HG02884 (cell line): Measurements from ENCODE around the gene RPL7L1.
"Not testable (repeated sequence)": the region's sequence is repeated elsewhere in the genome, so short reads cannot be mapped to it uniquely, and the experiment has no call there.

Source experiments
- ATAC-seq: cut with Tn5 transposase; IDR thresholded peaks from one replicate; pipeline ENCODE4 v1.9.1; 2021; ENCODE audit warnings: mild to moderate bottlenecking, moderate library complexity; ENCODE audit not compliant: unreplicated experiment

RPL7L1 gene

DNA sequence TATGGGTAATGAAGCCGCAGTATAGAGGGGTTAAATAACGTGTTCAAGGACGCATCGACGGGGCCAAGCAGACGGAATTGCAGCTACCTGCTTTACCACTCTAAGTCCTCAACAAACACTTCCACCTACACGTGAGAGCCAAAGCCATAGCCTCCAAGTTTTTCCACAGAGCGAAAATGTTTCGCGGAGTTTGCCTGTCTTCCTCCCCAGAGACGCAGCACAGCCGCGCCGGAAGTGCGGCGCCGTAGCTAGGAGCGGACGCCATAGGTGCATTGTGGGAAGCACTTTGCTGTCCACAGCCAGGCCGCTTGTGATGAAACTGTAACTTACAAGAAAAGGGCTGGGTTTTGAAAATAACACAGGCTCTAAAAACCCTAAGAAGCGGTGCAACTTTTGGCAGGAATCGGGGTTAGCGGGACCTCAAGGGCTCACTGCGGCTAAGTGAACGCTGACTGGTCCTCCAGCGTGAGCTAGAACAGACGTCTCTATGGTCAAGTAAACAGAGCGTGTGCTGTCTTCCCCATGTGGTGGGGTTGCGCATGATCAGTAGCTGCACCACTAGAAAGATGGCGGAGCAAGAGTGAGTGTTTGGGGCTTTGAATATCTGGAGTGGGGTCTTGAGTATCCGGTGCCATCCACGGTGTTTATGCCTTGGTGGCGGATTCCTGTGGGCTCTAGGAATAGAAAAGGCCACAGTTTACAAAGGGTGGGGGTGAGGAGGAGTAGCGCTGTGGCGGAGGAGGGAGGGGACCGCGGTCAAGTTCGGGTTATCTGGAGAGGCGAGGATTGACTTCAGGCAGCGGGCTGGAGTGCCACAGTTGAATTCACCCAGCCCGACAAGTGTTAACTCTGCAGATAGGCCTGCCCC, at the start of gene RPL7L1:
RPL7L1 (plus strand) TSS at position 245 of the 868 bp plus-strand sequence; CDS start at position 540, 295 bp downstream.
- peak; percentile 86 for ATAC-seq

DNA sequence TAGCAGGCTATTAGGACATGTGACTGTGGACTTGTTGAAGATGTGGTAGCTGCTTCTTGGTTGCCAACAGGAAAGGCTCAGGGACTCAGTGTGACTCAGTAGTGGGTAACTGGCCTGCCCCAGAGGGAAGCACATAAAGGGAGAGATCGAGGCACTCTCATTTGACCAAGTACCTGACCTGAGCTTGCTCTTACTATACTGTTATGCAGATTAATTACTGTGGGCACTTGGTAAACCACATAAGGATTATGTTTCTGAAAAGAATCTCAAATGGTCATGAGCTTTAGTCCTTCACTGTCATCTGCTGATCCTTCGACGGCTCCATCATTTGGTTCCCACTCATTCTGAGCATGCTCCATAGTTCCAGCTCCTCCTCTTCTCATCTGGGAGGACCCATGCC, 48.2 kb upstream of the RPL7L1 start:
- no peak for ATAC-seq

DNA sequence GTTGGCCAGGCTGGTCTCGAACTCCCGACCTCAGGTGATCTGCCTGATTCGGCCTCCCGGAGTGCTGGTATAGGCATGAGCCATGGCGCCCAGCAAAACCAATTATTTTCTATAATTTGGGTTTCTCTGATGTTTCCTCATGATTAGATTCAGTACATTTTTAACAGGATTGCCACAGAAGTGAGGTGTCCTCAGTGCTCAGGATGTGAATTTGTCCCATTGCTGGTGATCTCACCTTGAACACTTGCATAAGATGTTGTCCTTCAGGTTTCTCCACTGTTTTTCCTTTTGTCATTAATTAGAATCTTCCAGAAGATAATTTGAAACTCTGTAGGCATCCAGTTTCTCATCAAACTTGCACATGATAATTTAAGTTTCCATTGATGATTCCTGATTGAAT, 45.4 kb upstream of the RPL7L1 start:
- no peak for ATAC-seq

DNA sequence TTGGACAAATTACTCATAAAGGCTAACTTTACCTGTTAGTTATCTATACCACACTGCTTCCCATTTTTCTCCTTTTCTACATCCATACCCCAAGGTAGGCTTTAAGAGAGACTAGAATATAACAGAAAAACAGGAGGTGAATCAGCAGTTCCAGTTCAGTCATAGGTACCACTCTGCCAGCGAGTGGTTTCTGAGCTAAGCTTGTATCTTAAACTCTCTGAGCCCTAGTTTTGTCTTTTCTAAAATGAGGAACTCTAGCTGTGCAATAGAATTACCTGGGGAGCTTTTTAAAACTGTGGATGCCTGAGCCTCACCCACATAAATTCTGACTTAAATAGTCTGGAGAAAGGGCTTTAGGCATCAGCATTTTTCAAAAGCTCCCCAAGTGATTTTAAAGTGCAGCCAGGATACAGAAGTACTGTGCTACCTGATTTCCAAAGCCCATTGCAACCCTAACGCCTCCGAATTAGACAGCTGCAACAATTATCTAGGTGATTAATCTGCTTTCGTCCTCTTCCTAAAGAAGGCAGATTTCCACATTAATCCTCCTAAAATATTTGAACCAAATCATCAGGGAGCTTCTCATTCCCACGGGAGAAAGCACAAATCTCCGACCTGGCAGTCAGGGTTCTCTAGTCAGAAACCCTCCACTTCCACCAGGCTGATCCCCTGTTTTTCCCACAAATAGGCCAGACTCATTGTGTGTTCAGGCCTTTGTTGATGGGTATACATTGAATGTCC, 37.4 kb upstream of the RPL7L1 start:
- ATAC-seq, result no peak

DNA sequence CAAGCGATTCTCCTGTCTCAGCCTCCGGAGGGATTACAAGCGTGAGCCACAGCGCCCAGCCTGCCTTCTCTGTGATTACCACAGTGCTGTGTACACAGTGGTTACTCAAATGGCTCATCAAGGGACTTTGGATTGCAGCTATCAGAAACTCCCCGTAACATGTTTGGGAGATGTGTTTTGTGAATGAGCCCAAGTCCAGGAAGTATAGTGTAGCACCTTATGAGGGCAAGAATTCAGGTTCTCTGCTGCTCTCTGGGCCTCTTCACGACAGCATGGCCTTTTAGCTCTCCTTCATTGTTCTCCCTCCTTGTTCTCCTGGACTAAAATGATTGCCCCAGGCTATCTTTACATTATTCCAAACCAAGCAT, 34.1 kb upstream of the RPL7L1 start:
- ATAC-seq, result no peak

DNA sequence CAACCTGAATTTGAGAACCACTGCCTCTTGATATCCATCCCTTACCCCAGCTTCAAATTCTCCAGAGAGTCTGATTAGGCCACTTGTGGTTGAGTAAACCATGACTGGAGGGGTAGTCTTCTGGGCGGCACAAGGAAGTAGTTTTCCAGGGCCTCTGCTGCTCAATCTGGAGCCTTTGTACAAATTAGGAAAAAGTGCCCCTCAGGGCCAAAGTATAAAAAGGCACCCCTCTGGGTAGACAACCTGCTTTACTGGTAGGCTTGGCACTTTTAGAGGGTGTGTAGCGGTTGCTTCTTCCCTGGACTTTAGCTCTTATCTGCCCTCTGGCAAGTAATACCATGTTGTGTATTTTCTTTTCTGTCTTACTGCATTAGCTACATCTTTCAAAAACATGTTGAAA, 32.9 kb upstream of the RPL7L1 start:
- ATAC-seq, result no peak

DNA sequence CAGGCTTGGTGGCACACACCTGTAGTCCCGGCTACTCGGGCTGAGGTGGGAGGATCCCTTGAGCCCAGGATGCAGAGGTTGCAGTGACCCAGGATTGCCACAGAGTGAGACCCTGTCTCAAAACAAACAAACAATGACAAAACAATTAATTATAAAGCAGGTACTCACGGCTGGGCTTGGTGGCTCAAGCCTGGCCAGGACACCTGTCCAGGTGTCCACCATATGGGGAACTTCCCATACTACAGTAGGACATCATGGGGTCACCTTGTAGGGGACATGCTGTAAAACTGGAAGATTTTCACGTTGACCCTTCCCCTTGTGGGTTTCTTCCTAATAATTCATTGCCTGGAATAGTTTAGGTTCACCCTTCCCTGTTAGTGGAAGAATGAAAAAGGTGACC, 30.7 kb upstream of the RPL7L1 start:
- ATAC-seq, result no peak

DNA sequence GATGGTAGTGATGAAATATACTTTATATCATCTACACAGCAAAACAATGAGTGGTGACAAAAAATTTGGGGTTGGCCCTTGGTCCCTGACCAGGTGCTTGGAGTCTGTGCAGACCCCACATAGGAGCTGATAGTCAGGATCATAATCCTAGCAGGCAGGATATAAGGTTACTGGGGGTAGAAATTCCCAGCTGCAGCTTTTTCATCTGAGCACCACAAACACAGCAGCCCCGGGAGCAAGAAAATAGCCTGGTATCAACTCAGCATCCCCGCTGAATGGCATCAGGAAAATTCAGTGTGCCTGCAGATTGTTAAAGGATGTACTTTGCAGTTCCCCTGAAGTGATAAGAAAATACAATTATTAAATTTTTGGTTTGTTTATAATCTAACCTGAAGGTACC, 27.8 kb upstream of the RPL7L1 start:
- ATAC-seq, result no peak

DNA sequence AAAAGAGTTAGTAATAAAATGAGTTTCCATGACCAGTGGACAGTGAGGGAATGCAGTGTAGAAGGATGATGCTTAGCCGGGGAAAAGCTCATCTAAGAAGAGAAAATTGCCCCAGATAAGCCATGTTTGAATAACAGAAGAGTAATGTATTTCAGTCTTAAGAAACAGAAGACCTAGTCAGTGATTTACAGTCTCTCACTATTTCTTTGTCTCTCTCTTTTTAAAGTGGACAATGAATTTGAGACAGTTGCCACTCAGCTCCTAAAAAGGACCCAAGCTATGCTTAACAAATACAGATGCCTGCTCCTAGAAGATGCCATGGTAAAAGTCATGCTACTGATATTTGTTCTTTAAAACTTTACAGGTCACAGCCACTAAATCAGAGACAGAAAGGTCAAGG, 19.4 kb upstream of the RPL7L1 start:
- ATAC-seq, result no peak

DNA sequence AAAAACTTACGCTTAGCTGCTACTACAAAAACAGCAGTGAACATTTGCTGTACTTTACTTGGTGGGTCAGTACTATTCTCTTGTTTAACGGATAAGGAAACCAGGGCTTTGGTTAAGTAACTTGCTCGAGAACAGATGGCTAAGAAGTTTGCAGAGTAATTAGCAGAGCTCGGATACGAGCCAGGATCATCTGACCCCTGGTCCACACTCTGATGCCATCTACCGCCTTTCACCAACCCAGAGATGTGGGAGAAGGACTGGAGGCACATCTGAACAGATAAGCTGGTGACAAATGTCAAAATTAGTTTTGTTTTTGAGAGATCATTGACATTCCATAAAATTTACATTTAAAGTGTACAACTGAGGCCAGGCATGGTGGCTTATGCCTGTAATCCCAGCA, 18.9 kb upstream of the RPL7L1 start:
- ATAC-seq, result no peak

DNA sequence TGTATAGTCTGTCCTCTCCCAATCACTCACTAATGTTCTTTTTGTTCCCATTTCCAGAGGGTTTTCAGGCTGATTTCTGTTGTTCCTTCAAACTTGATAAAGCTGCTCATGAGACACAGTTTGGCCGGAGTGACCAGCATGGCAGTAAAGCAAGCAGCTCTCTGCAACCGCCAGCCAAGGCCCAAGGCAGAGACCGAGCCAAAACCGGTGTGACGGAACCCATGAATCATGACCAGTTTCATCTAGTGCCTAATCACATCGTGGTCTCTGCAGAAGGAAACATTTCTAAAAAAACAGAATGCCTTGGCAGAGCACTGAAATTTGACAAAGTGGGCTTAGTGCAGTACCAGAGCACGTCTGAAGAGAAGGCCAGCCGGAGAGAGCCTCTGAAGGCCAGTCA, 14.8 kb upstream of the RPL7L1 start:
- no peak for ATAC-seq

DNA sequence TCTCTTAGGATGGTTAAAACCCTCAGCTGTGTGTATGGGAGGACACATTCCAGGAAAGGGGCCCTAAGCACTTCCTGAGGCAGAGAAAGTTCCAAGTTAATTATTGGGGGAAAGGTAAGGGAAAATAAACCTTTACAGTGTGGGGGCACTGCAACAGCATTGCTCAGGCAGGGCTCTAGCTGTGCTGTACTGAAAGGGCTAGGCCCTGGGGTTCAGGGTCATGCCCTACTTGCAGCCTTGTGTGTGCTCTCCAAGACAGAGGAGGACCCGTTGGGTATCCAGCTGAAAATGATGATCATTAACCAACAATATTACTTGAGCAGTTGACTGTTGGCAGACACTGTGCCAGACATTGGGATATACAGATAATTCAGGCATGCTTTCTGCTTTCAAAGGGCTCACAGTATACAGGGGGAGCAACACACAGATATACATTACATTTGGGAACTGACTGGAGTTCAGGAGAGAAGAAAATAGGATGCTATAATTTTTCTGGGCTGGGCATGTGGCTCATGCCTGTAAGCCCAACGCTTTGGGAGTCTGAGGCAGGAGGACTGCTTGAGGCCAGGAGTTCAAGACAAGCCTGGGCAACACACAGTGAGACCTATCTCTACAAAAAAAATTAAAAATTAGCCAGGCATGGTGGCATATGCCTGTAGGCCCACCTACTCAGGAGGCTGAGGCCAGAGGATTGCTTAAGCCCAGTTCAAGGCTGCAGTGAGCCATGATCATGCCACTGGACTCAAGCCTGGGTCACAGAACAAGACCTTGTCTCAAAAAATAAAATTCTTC, 9.1 kb upstream of the RPL7L1 start:
- no peak for ATAC-seq

DNA sequence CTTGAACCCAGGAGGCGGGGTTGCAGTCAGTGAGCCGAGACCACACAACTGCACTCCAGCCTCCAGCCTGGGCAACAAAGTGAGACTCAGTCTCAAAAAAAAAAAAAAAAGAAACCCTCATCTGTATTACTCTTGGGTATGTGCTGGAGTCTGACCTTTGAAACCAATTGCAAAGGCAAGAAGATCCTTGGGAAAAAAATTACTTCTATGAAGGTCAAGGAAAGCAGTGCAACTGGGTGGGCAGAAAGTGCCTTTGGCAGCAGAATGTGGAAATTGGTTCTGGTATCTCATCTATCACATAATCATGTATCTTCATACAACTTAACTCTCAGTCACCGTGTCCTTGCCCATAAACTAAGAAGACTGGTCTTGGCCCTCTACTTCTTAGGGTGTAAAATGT, 7.7 kb upstream of the RPL7L1 start:
- ATAC-seq, result no peak

DNA sequence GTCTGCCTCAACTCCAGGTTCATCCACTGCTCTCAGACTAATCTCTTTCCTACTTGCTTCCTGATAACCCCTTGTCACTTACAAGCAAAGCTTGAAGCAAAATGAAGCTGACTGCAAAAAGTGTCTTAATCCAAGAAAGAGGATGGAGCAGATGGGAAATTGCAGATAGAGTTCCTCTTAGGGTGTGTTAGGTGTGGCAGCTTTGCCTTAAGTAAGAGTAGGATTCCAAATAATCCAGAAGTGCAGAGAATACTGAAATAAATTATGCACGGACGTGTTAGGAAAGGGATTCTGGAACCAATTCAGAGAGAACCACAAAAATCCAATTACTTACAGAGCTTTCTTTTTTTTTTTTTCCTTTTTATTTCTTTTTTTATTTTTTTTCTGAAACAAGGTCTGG, 6.1 kb upstream of the RPL7L1 start:
- ATAC-seq, result no peak

DNA sequence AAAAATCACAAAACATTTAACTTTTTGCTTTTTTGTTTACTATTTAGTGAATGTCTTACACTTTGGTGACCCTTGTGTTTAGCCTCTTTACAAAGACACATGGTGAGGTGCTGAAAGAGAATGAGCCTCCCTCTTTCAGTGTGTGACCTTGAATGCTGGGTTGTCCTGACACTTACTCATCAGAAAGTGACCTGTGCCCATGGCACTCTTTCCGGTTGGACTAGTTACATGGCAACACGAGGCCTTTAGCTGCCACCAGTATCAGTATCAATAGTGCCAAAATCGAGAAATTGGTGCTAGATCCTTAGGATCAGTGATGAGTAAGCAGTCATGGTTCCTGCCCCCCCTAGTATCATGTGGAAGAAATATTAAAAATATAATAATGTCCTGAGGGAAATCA, 1.7 kb upstream of the RPL7L1 start:
- ATAC-seq, result no peak

DNA sequence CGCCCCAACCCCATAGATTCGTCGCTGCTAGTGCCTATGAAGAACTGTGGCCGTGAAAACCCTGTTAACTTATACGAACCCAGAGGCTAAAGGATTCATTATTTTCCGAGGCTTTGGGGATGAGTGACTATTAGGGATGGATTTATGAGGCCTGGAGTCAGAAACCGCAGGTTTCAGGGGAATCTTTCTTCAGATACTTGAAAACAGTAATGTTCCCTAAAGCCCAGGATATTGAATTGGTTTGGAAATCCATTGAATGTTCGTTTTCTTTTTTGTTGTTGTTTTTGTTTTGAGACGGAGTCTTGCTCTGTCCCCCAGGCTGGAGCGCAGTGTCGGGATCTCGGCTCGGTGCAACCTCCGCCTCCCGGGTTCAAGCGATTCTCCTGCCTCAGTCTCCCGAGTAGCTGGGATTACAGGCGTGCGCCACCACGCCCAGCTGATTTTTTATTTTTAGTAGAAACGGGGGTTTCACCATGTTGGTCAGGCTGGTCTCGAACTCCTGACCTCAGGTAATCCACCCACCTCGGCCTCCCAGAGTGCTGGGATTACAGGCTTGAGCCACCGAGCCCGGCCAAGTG, 913 bp downstream of the RPL7L1 start:
- ATAC-seq, result not testable (repeated sequence)

DNA sequence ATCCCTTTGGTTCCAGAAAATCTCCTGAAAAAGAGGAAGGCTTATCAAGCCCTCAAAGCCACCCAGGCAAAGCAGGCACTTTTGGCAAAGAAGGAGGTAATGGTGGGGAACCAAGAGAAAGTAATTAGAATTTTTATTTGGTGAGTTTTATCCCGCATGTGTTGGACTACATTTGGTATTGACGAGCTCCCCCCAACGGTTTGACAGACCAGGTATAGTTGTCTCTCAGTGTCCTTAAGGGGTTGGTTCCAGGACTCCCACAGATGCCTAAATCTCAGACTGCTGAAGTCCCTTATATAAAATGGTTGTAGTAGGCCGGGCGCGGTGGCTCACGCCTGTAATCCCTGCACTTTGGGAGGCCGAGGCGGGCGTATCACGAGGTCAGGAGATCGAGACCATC, 1.5 kb downstream of the RPL7L1 start:
- ATAC-seq, result not testable (repeated sequence)

DNA sequence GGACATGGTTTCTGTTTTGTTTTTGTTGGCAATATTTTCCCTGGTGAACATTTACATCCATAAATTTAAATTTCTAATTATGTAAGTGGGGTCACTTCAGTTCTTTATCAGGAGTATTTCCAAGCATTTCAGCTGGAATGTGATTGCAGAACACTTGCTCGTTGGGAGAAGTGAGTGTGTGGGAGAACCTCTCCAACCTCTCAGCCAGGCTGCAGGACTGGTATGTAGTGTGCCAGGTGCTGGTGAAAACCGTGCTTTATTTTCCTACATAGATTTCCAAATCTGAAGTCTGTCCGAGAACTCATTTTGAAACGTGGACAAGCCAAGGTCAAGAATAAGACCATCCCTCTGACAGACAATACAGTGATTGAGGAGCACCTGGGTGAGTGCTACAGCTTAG, 6.3 kb downstream of the RPL7L1 start:
- ATAC-seq, result no peak

DNA sequence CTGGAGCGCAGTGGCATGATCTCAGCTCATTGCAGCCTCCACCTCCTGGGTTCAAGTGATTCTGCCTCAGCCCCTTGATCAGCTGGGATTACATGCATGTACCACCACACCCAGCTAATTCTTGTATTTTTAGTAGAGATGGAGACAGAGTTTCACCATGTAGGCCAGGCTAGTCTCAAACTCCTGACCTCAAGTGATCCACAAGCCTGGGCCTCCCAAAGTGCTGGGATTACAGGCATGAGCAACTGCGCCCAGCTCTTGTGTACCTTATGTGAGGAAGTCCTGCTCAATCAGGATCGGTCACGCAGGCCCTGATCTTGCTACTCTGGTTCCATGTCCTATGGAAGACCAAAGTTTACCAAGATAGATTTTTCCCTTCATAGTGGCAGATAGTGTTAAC, 8.8 kb downstream of the RPL7L1 start:
- not testable (repeated sequence) for ATAC-seq

DNA sequence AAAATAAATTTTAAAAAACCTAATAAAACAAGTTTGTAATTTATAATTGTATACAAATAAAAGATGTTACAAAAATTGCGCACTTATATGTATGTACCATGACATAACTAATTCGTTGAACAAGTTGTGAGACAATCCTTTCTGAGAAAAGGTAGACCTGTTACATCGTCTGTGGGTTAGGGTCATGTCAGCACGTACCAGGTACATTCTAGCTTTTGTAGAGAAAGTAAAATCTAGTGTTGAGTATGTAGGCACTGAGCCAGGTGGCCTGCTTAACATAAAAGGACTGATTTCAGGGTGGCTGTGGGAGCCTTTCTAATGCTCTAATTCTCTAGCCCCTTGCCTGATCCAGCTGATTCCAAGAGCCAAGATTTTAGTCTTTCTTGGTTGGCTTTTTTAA, 10.4 kb downstream of the RPL7L1 start:
- ATAC-seq, result no peak
